H1 (cell line): ENCODE results near the gene RABL6. TPM values are rescaled to one million over a fixed set of nuclear protein-coding genes. Genes with fewer than 3 reads are reported as not detected.
"Not testable (repeated sequence)": the region's sequence is repeated elsewhere in the genome, so short reads cannot be mapped to it uniquely, and the experiment has no call there.

Experiments
- CTCF ChIA-PET: fragments of 300-600 bp; sonication (Branson Sonifier 250); formaldehyde crosslinking; loops from one replicate; lab custom pipeline; 2021; ENCODE audit not compliant: partially characterized antibody; lab: Charles Lee
- POLR2A ChIA-PET: fragments of 300-600 bp; sonication (Branson Sonifier 250); formaldehyde crosslinking; loops from one replicate; lab custom pipeline; 2021; ENCODE audit warnings: inconsistent platforms; ENCODE audit not compliant: partially characterized antibody; lab: Charles Lee
- DNase-seq, 2 experiments: peaks; one replicate each; pipeline versions ENCODE4 v3.0.0 to v3.0.0-alpha.2; 2010 to 2022; ENCODE audit warnings: low spot score in 2 of 2, low read depth in 1 of 2, mixed read lengths in 1 of 2
- FAIRE-seq: peaks from 2 replicates; lab custom pipeline; 2011; peaks lifted over from hg19 to GRCh38; lab: Jason Lieb, UNC
- H2AFZ ChIP-seq: 2 replicates; pipeline ENCODE4 v1.8.1; 2012; ENCODE audit warnings: low read length, inconsistent platforms
- H2AK5ac ChIP-seq: 2 replicates; pipeline ENCODE4 v1.6.1; 2013; ENCODE audit warnings: low read depth, low read length
- H2BK120ac ChIP-seq: replicated peaks from 2 replicates; pipeline ENCODE3; 2013; ENCODE audit warnings: low read depth, low read length, inconsistent platforms
- H2BK12ac ChIP-seq: 2 replicates; pipeline ENCODE4 v1.6.1; 2013; ENCODE audit warnings: low read depth, low read length
- H2BK15ac ChIP-seq: 2 replicates; pipeline ENCODE4 v1.6.1; 2013; ENCODE audit warnings: low read length
- H2BK20ac ChIP-seq: 2 replicates; pipeline ENCODE4 v1.6.1; 2013; ENCODE audit warnings: low read length
- H2BK5ac ChIP-seq: 2 replicates; pipeline ENCODE4 v1.6.1; 2013; ENCODE audit warnings: low read depth, low read length
- H3K14ac ChIP-seq: 2 replicates; pipeline ENCODE4 v1.6.1; 2013; ENCODE audit warnings: inconsistent platforms; ENCODE audit not compliant: insufficient read length
- H3K18ac ChIP-seq: 2 replicates; pipeline ENCODE4 v1.6.1; 2013; ENCODE audit warnings: low read length; ENCODE audit errors: extremely low read depth
- H3K23ac ChIP-seq: 2 replicates; pipeline ENCODE4 v1.6.1; 2013; ENCODE audit warnings: inconsistent platforms; ENCODE audit not compliant: insufficient read length
- H3K23me2 ChIP-seq: 2 replicates; pipeline ENCODE4 v1.6.1; 2013; ENCODE audit warnings: low read depth, low read length
- H3K27ac ChIP-seq: 2 replicates; pipeline ENCODE4 v1.6.1; 2011; ENCODE audit warnings: low read depth, low read length, inconsistent platforms
- H3K27me3 ChIP-seq, 4 experiments: replicated peaks in 1 of 4; 1 replicate in 1 of 4; 2 replicates in 3 of 4; pipeline versions ENCODE4 v1.6.1 to v1.8.1; 2011 to 2013; ENCODE audit warnings: low read length in 3 of 4, mild to moderate bottlenecking in 3 of 4, inconsistent platforms in 2 of 4, mixed read lengths in 2 of 4, moderate library complexity in 1 of 4; ENCODE audit not compliant: control insufficient read depth in 3 of 4, insufficient read depth in 3 of 4; ENCODE audit errors: extremely low read depth in 1 of 4
- H3K36me3 ChIP-seq, 4 experiments: 2 replicates each; pipeline versions ENCODE4 v1.6.1 to v1.8.1; 2011 to 2013; ENCODE audit warnings: mild to moderate bottlenecking in 4 of 4, low read length in 3 of 4, moderate library complexity in 2 of 4, control low read depth in 1 of 4, inconsistent platforms in 1 of 4; ENCODE audit not compliant: insufficient read depth in 4 of 4, control insufficient read depth in 2 of 4
- H3K4ac ChIP-seq: replicated peaks from 2 replicates; pipeline ENCODE3; 2013; ENCODE audit warnings: low read length, low read depth, mixed read lengths, inconsistent platforms; ENCODE audit not compliant: insufficient read length
- H3K4me1 ChIP-seq, 4 experiments: replicated peaks in 1 of 4; 1 replicate in 1 of 4; 2 replicates in 3 of 4; pipeline versions ENCODE4 v1.6.1 to v1.8.1; 2011 to 2013; ENCODE audit warnings: low read length in 3 of 4, inconsistent platforms in 2 of 4, mixed read lengths in 1 of 4; ENCODE audit not compliant: insufficient read depth in 4 of 4, control insufficient read depth in 3 of 4
- H3K4me2 ChIP-seq, 2 experiments: 2 replicates each; pipeline versions ENCODE4 v1.6.1 to v1.8.1; 2011 to 2013; ENCODE audit warnings: low read depth in 2 of 2, low read length in 2 of 2, control low read depth in 1 of 2, inconsistent platforms in 1 of 2, mild to moderate bottlenecking in 1 of 2; ENCODE audit not compliant: insufficient read depth in 1 of 2
- H3K4me3 ChIP-seq, 4 experiments: fragments of 200-600, 300-600 bp in 1 of 4; sonication (generic), shearing (Covaris generic), sonication (Bioruptor Twin) in 1 of 4; 2 replicates each; pipeline versions ENCODE4 v1.5.1 to v1.8.1; 2011 to 2016; ENCODE audit warnings: low read length in 4 of 4, low read depth in 3 of 4, control low read depth in 2 of 4, inconsistent platforms in 2 of 4, mild to moderate bottlenecking in 2 of 4, mixed read lengths in 1 of 4, moderate library complexity in 1 of 4; ENCODE audit not compliant: insufficient read depth in 2 of 4; ENCODE audit errors: extremely low read depth in 1 of 4
- H3K56ac ChIP-seq: replicated peaks from 2 replicates; pipeline ENCODE3; 2013; ENCODE audit warnings: low read depth, mild to moderate bottlenecking, mixed read lengths, low read length, inconsistent platforms; ENCODE audit not compliant: insufficient read length
- H3K79me1 ChIP-seq: 2 replicates; pipeline ENCODE4 v1.6.1; 2013; ENCODE audit warnings: low read depth, low read length, control low read depth
- H3K79me2 ChIP-seq, 2 experiments: 2 replicates each; pipeline versions ENCODE4 v1.6.1 to v1.8.1; 2012 to 2013; ENCODE audit warnings: low read length in 2 of 2, mild to moderate bottlenecking in 2 of 2, inconsistent platforms in 1 of 2; ENCODE audit not compliant: insufficient read depth in 2 of 2, control insufficient read depth in 1 of 2
- H3K9ac ChIP-seq, 4 experiments: replicated peaks in 1 of 4; 1 replicate in 1 of 4; 2 replicates in 3 of 4; pipeline versions ENCODE4 v1.6.1 to v1.8.1; 2011 to 2013; ENCODE audit warnings: low read depth in 3 of 4, low read length in 3 of 4, control low read depth in 2 of 4, mild to moderate bottlenecking in 2 of 4, moderate library complexity in 2 of 4, inconsistent platforms in 1 of 4; ENCODE audit errors: extremely low read depth in 1 of 4
- H3K9me3 ChIP-seq, 2 experiments: 2 replicates each; pipeline versions ENCODE4 v1.6.1 to v1.8.1; 2012 to 2013; ENCODE audit warnings: mild to moderate bottlenecking in 2 of 2, moderate library complexity in 2 of 2, control low read depth in 1 of 2, inconsistent platforms in 1 of 2, low read depth in 1 of 2, low read length in 1 of 2, mixed read lengths in 1 of 2; ENCODE audit not compliant: insufficient read depth in 2 of 2
- H4K20me1 ChIP-seq, 2 experiments: replicated peaks in 1 of 2; 2 replicates each; pipeline versions ENCODE3 to v1.8.1; 2011 to 2013; ENCODE audit warnings: inconsistent platforms in 2 of 2, low read length in 2 of 2, mild to moderate bottlenecking in 1 of 2; ENCODE audit not compliant: insufficient read depth in 2 of 2, control insufficient read depth in 1 of 2
- H4K5ac ChIP-seq: 2 replicates; pipeline ENCODE4 v1.6.1; 2013; ENCODE audit warnings: low read length, low read depth, mixed read lengths, inconsistent platforms; ENCODE audit not compliant: insufficient read length
- H4K8ac ChIP-seq: 2 replicates; pipeline ENCODE4 v1.8.0; 2013; ENCODE audit warnings: mild to moderate bottlenecking, moderate library complexity, low read length, inconsistent platforms; ENCODE audit not compliant: insufficient read depth; ENCODE audit errors: extremely low read depth
- H4K91ac ChIP-seq: replicated peaks from 2 replicates; pipeline ENCODE3; 2013; ENCODE audit warnings: low read length, mixed read lengths, inconsistent platforms; ENCODE audit not compliant: insufficient read length
- CEBPB ChIP-seq: IDR thresholded peaks from 2 replicates; pipeline ENCODE4 v1.6.1; 2012; ENCODE audit warnings: low read depth, low read length
- EZH2 ChIP-seq: fragments of 200-600 bp; sonication (generic); IDR thresholded peaks from 2 replicates; pipeline ENCODE4 v1.7.1; 2012; ENCODE audit warnings: low read depth, mild to moderate bottlenecking, moderate library complexity, low read length, inconsistent platforms; ENCODE audit not compliant: severe bottlenecking
- POLR2A ChIP-seq, 2 experiments: IDR thresholded peaks; 1 replicate in 1 of 2; 2 replicates in 1 of 2; pipeline ENCODE4 v1.6.1; 2011; ENCODE audit warnings: low read depth in 2 of 2, low read length in 2 of 2, mild to moderate bottlenecking in 2 of 2; ENCODE audit errors: control extremely low read depth in 1 of 2
- SIX5 ChIP-seq: IDR thresholded peaks from 2 replicates; pipeline ENCODE4 v1.6.1; 2011; ENCODE audit warnings: mild to moderate bottlenecking, low read depth, low read length
- TAF7 ChIP-seq: optimal IDR thresholded peaks from 2 replicates; pipeline ENCODE3; 2011; ENCODE audit warnings: low read depth, mild to moderate bottlenecking, inconsistent platforms, low read length, moderate library complexity, borderline replicate concordance
- YY1 ChIP-seq: IDR thresholded peaks from 2 replicates; pipeline ENCODE4 v1.6.1; 2011; ENCODE audit warnings: low read depth, mild to moderate bottlenecking, low read length
- WGBS, 2 experiments: shearing (Covaris generic) in 1 of 2; methylation state at CpG; one replicate each; pipeline versions ENCODE4 v1.1.6 to v1.1.7; 2013 to 2015; ENCODE audit warnings: low lambda C conversion rate in 2 of 2, mixed read lengths in 2 of 2, inconsistent platforms in 1 of 2, low coverage in 1 of 2, missing lambda C conversion rate in 1 of 2; ENCODE audit not compliant: insufficient replicate concordance in 2 of 2, insufficient coverage in 1 of 2, insufficient read length in 1 of 2; ENCODE audit errors: extremely low coverage in 1 of 2, missing lambda C conversion rate in 1 of 2; 5-methylcytosine and 5-hydroxymethylcytosine counted together
- polyA plus RNA-seq, 7 experiments: library from polyadenylated mRNA; depleted of rRNA in 3 of 7; stranded (reverse) in 5 of 7; unstranded in 2 of 7; fragments of >200 nt in 5 of 7; fragments of 200-250 nt in 2 of 7; gene quantifications; 1 replicate in 5 of 7; 2 replicates in 1 of 7; 4 replicates in 1 of 7; pipeline versions ENCODE4 v1.2.1 to v1.2.3, GENCODE V29; 2011 to 2013; ENCODE audit warnings: missing spikeins in 2 of 7, mixed read lengths in 2 of 7
- total RNA-seq: library from RNA; stranded (reverse); fragmentation: NEBNext Ultra II Directional; extraction: Animal tissue kit (Norgen Biotek cat#: 25700); gene quantifications from 2 replicates; pipeline ENCODE4 v1.2.1, GENCODE V29; 2021
- TF ChIP-seq, protein P1 (sequence below), 3 experiments: IDR thresholded peaks; 1 replicate in 2 of 3; 2 replicates in 1 of 3; pipeline versions ENCODE4 v1.5.1 to v1.6.1; 2011; ENCODE audit warnings: low read length in 3 of 3, mild to moderate bottlenecking in 3 of 3, inconsistent platforms in 2 of 3, low read depth in 1 of 3, moderate library complexity in 1 of 3; ENCODE audit not compliant: insufficient read depth in 1 of 3; ENCODE audit errors: control extremely low read depth in 1 of 3

Gene RABL6
- total and polyA plus RNA-seq, 2 of the 8 experiments (the other 6 are each of a cell fraction or from before 2014, with no cell fraction given), result 70.1 to 130 TPM

DNA sequence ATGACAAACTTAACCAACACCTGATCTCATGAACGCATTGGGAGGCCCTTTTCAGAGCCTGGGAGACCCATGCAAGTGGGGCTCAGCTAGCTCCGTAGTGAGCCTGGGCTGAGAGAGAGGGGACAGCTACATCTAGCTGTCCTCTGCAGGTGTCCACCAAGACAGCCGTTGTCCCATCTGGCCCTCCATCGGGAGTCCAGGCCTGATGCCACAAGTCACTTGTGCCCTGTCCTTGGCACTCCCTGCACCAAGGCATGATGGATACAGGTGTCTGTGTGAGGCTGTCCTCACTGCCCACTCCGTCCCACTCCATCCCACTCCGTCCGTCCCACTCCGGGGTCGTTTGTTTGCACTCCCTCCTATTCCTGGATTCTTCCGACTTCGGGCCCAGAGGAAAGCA is 60.9 kb downstream of the RABL6 start (continued):
- TF ChIP-seq SIX5 (no peak), POLR2A (IDR thresholded peaks at IDR 0.05; ENCODE audit: control extremely low read depth in 1 of 2, low read depth in 2 of 2, low read length in 2 of 2) (no peak), CEBPB (no peak), TAF7 (no peak), YY1 (no peak), EZH2 (no peak)
- TF ChIP-seq, protein P1, sequence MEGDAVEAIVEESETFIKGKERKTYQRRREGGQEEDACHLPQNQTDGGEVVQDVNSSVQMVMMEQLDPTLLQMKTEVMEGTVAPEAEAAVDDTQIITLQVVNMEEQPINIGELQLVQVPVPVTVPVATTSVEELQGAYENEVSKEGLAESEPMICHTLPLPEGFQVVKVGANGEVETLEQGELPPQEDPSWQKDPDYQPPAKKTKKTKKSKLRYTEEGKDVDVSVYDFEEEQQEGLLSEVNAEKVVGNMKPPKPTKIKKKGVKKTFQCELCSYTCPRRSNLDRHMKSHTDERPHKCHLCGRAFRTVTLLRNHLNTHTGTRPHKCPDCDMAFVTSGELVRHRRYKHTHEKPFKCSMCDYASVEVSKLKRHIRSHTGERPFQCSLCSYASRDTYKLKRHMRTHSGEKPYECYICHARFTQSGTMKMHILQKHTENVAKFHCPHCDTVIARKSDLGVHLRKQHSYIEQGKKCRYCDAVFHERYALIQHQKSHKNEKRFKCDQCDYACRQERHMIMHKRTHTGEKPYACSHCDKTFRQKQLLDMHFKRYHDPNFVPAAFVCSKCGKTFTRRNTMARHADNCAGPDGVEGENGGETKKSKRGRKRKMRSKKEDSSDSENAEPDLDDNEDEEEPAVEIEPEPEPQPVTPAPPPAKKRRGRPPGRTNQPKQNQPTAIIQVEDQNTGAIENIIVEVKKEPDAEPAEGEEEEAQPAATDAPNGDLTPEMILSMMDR (IDR thresholded peaks at IDR 0.05; ENCODE audit: control extremely low read depth in 1 of 3, insufficient read depth in 1 of 3, low read depth in 1 of 3, low read length in 3 of 3), result no peak

DNA sequence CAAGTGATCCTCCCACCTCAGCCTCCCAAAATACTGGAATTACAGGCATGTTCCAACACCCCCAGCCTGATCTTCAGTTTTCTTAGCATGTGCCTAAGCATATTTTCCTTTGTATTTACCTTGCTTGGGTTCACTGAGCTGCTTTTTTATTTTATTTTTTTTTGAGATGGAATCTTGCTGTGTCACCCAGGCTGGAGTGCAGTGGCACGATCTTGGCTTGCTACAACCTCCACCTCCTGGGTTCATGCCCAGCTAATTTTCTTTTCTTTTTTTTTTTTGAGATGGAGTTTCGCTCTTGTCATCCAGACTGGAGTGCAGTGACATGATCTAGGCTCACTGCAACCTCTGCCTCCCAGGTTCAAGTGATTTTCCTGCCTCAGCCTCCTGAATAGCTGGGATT is 61.9 kb downstream of the RABL6 start:
- POLR2A ChIA-PET, result interaction anchor here (0.9 to 2.5 kb wide), 4 partner anchors 8 to 18 kb away, joined by 3 to 6 read pairs (median 4); no protein-coding TSS in a partner anchor
- not testable (repeated sequence) for FAIRE-seq, H2BK5ac ChIP-seq

More for the DNA sequence above, 61.9 kb downstream of the RABL6 start:
- not testable (repeated sequence) for H2BK20ac ChIP-seq, H3K27me3 ChIP-seq, H3K79me2 ChIP-seq, H4K8ac ChIP-seq, H3K4me2 ChIP-seq, H3K36me3 ChIP-seq, H3K23ac ChIP-seq, H3K27ac ChIP-seq, H3K9ac ChIP-seq, H3K4ac ChIP-seq, H3K14ac ChIP-seq, H2BK120ac ChIP-seq, H3K56ac ChIP-seq, H2AFZ ChIP-seq, H3K79me1 ChIP-seq, H4K91ac ChIP-seq, H3K4me1 ChIP-seq, H2AK5ac ChIP-seq, H3K18ac ChIP-seq, H2BK12ac ChIP-seq, H2BK15ac ChIP-seq, H3K4me3 ChIP-seq, H3K23me2 ChIP-seq, H4K20me1 ChIP-seq, DNase-seq, H4K5ac ChIP-seq
- WGBS, 2 experiments, result 91% methylated on average over 1 of the region's 2 CpGs; no CpG with 5 or more reads in 1 of the 2 experiments
- CTCF ChIA-PET, result interaction anchor here (1.2 to 2.1 kb wide), 5 partner anchors 12 to 84 kb away, joined by 3 to 5 read pairs (median 3); no protein-coding TSS in a partner anchor
- peaks cover 36 to 41% of the 10 kb centered on the region in 2 experiments for H3K9me3 ChIP-seq
